Natural killer cell (primary cell): ENCODE measurements around the gene TBL1XR1. TPM values are rescaled to one million over a fixed set of nuclear protein-coding genes. Genes with fewer than 3 reads are reported as not detected.

Experiments used
- ATAC-seq, 3 donors: fragments of 150-1000 bp in 2 of 3; fragments of 200-7000 bp in 1 of 3; cut with Tn5 transposase; 1 replicate in 1 of 3; 2 replicates in 2 of 3; pipeline ENCODE4 v1.10.0; 2021; ENCODE audit warnings: mild to moderate bottlenecking in 2 of 3, moderate library complexity in 2 of 3
- DNase-seq, 2 donors: peaks; one replicate each; pipeline versions ENCODE4 v3.0.0 to v3.0.0-alpha.2; 2013 to 2021; ENCODE audit warnings: mixed read lengths in 1 of 2
- H3K27ac ChIP-seq: one replicate; pipeline ENCODE4 v1.5.1; 2013; ENCODE audit warnings: mild to moderate bottlenecking, low read length
- H3K27me3 ChIP-seq: one replicate; pipeline ENCODE4 v1.6.1; 2013; ENCODE audit warnings: low read length; ENCODE audit not compliant: control insufficient read depth, insufficient read depth
- H3K36me3 ChIP-seq: one replicate; pipeline ENCODE4 v1.6.1; 2013; ENCODE audit warnings: low read length; ENCODE audit not compliant: control insufficient read depth, insufficient read depth
- H3K4me1 ChIP-seq: one replicate; pipeline ENCODE4 v1.6.1; 2013; ENCODE audit warnings: low read length; ENCODE audit not compliant: control insufficient read depth, insufficient read depth
- H3K4me3 ChIP-seq: one replicate; pipeline ENCODE4 v1.5.1; 2013; ENCODE audit warnings: low read length
- H3K9me3 ChIP-seq: one replicate; pipeline ENCODE4 v1.6.1; 2013; ENCODE audit warnings: low read length; ENCODE audit not compliant: control insufficient read depth, insufficient read depth
- H3K27ac Mint-ChIP-seq, 2 donors: one replicate each; pipeline ENCODE4 v1.8.0; 2022; ENCODE audit warnings: mild to moderate bottlenecking in 2 of 2, mixed read lengths in 2 of 2, moderate library complexity in 1 of 2
- H3K27me3 Mint-ChIP-seq, 2 donors: one replicate each; pipeline ENCODE4 v1.8.0; 2022; ENCODE audit warnings: low read depth in 2 of 2, mixed read lengths in 2 of 2
- H3K36me3 Mint-ChIP-seq: one replicate; pipeline ENCODE4 v1.8.0; 2022; ENCODE audit warnings: mixed read lengths
- H3K4me1 Mint-ChIP-seq, 2 donors: one replicate each; pipeline ENCODE4 v1.8.0; 2022; ENCODE audit warnings: mixed read lengths in 2 of 2
- H3K4me3 Mint-ChIP-seq: one replicate; pipeline ENCODE4 v1.8.0; 2022; ENCODE audit warnings: mild to moderate bottlenecking, moderate library complexity, mixed read lengths
- H3K9me3 Mint-ChIP-seq, 2 donors: one replicate each; pipeline ENCODE4 v1.8.0; 2022; ENCODE audit warnings: mixed read lengths in 2 of 2
- WGBS: methylation state at CpG from one replicate; pipeline ENCODE4 v1.1.7; 2013; ENCODE audit warnings: missing lambda C conversion rate; ENCODE audit not compliant: insufficient coverage; 5-methylcytosine and 5-hydroxymethylcytosine counted together
- intact Hi-C: fragments of 100-400 bp; cut with micrococcal nuclease; formaldehyde crosslinking; loops from one replicate; pipeline ENCODE4 v1.14.2; 2022
- total RNA-seq, 4 donors: library from RNA; stranded (reverse); fragments of 120-200 nt in 1 of 4; gene quantifications; one replicate each; pipeline versions ENCODE4 v1.2.3 to v1.2.4, GENCODE V29; 2013 to 2022
- TF ChIP-seq, protein P1 (sequence below): fragments of 200-600 bp; IDR thresholded peaks from one replicate; pipeline ENCODE4 v1.8.0; 2022; ENCODE audit warnings: antibody characterized with exemption

The TBL1XR1 gene
- total RNA-seq, 3 donors from 2014 or later (not counting 1 experiment from before 2014, with no cell fraction given), result 74.6 to 118 (median 81.7) TPM

DNA sequence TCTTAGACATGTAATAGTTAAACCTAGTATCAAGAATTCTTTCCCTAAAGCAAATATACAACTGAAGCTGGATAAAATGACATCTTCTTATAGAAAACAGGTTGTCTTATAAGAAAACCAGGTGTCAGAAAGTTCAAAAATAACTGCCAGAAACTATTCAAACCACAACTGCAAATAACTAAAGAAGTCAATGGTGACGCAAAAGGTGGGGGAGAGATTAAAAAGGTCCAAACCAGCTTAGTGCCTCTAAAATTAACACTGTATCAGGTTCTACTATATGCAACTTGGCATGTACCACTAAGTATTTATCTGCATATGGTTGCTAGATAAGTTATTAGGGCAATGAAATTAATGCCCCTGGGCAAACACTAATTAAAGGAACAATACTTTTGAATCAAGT is 136.8 kb downstream of the TBL1XR1 start:
- Histone ChIP-seq H3K27me3 (no peaks in the 10 kb centered on the region), H3K4me3 (no peak overlapping the region), H3K9me3 (no peaks in the 10 kb centered on the region), H3K36me3 (no peaks in the 10 kb centered on the region), H3K4me1 (no peaks in the 10 kb centered on the region), H3K27ac (no peak overlapping the region)
- Mint-ChIP-seq H3K4me3 (no peak overlapping the region), H3K27ac (no peak overlapping the region), H3K4me1 (peaks cover 13 to 22% of the 10 kb centered on the region in 2 donors), H3K27me3 (no peaks in the 10 kb centered on the region), H3K9me3 (no peaks in the 10 kb centered on the region), H3K36me3 (no peaks in the 10 kb centered on the region)
- ATAC-seq (no peak), DNase-seq (peak in 1 of 2 donors; percentile 12)
- WGBS, result 67% methylated on average over 1 of the region's 1 CpG
- intact Hi-C loops, result no loop called here
- TF ChIP-seq, protein P1, sequence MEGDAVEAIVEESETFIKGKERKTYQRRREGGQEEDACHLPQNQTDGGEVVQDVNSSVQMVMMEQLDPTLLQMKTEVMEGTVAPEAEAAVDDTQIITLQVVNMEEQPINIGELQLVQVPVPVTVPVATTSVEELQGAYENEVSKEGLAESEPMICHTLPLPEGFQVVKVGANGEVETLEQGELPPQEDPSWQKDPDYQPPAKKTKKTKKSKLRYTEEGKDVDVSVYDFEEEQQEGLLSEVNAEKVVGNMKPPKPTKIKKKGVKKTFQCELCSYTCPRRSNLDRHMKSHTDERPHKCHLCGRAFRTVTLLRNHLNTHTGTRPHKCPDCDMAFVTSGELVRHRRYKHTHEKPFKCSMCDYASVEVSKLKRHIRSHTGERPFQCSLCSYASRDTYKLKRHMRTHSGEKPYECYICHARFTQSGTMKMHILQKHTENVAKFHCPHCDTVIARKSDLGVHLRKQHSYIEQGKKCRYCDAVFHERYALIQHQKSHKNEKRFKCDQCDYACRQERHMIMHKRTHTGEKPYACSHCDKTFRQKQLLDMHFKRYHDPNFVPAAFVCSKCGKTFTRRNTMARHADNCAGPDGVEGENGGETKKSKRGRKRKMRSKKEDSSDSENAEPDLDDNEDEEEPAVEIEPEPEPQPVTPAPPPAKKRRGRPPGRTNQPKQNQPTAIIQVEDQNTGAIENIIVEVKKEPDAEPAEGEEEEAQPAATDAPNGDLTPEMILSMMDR, result no peak

DNA sequence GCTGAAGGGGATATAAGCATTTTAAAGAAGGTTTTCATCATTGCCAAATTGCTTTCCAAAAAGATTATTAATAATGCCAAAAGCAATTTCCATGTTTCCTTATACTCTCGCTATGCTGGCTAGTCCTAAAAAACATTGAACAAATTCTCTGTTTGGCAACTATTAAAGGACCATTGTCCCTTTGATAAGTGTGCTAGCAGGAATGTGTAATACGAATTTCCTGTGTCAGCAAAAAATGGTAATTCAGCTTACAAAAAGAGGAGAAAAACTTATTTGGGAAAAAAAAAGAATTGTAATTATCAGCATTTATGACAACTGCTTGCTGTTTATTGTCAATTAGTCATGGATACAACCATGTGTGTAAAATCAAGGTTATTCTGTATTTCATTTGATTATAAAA is 138.6 kb downstream of the TBL1XR1 start:
- no peak overlapping the region for H3K27ac Mint-ChIP-seq

DNA sequence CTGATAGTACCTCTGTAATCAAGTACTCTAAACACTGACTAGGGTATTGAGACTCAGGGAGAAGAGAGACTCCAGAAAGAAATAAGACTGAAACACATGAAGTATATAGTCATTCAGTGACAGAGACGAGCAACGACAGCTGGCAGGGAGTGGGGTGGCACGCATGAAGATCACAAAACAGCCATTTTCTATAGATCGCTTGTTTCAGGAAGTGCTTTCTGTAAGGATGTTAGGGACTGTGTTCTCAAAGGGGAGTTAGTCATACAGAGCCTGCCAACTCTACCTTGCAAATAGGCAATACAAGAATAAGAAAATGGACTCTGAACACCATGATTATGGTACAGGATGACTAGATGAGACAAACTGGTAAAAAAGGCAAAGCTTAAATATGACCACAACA is 139.5 kb downstream of the TBL1XR1 start:
- peak in 1 of 2 donors; percentile 63 for DNase-seq
- Mint-ChIP-seq H3K9me3 (no peaks in the 10 kb centered on the region), H3K27me3 (no peaks in the 10 kb centered on the region), H3K4me3 (no peak overlapping the region), H3K36me3 (no peaks in the 10 kb centered on the region), H3K4me1 (peaks cover 0 to 15% of the 10 kb centered on the region in 2 donors), H3K27ac (no peak overlapping the region)
- TF ChIP-seq, protein P1, result no peak
- intact Hi-C loops, result loop anchor here (10.0 kb wide), 1 partner anchor 717 kb away; no protein-coding TSS in a partner anchor
- Histone ChIP-seq H3K4me3 (no peak overlapping the region), H3K36me3 (no peaks in the 10 kb centered on the region), H3K9me3 (no peaks in the 10 kb centered on the region), H3K27me3 (no peaks in the 10 kb centered on the region), H3K4me1 (no peaks in the 10 kb centered on the region), H3K27ac (no peak overlapping the region)
- ATAC-seq, result no peak
- WGBS, result 45% methylated on average over 4 of the region's 4 CpGs

More for the DNA sequence above, 138.6 kb downstream of the TBL1XR1 start:
- Mint-ChIP-seq H3K27me3 (no peaks in the 10 kb centered on the region), H3K9me3 (no peaks in the 10 kb centered on the region), H3K4me1 (peaks cover 5 to 22% of the 10 kb centered on the region in 2 donors), H3K36me3 (no peaks in the 10 kb centered on the region), H3K4me3 (no peak overlapping the region)
- Histone ChIP-seq H3K27me3 (no peaks in the 10 kb centered on the region), H3K4me1 (no peaks in the 10 kb centered on the region), H3K36me3 (no peaks in the 10 kb centered on the region), H3K4me3 (no peak overlapping the region), H3K9me3 (no peaks in the 10 kb centered on the region), H3K27ac (no peak overlapping the region)
- DNase-seq, result no peak
- intact Hi-C loops, result loop anchor here (10.0 kb wide), 1 partner anchor 716 kb away; no protein-coding TSS in a partner anchor
- 100% methylated on average over 1 of the region's 2 CpGs for WGBS
- TF ChIP-seq, protein P1, result no peak
- ATAC-seq, result no peak

DNA sequence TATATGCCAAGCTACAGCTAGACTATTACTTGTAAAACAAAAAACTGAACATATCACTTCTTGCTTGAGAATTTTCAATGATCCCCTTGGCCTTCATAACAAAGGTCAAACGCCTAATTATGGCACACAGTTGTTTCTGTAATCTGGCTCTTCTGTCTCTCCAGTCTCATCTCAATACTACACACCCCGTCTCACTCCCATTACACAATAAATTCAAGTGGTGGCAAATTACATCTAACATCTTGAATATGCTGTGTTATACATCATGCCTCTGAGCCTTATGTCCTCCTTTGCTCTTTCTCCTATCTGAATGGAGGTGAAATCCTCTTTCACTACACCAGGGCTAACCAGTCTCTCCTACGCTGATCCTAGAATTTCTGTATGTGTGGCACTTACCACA is 140.4 kb downstream of the TBL1XR1 start:
- H3K4me3 Mint-ChIP-seq, result no peak overlapping the region
- H3K9me3 ChIP-seq, result no peaks in the 10 kb centered on the region
- H3K4me1 ChIP-seq, result no peaks in the 10 kb centered on the region
- WGBS, result 93% methylated on average over 2 of the region's 3 CpGs
- H3K36me3 ChIP-seq, result peaks cover 3% of the 10 kb centered on the region
- no peaks in the 10 kb centered on the region for H3K27me3 Mint-ChIP-seq
- TF ChIP-seq, protein P1, result no peak
- no peak overlapping the region for H3K27ac Mint-ChIP-seq
- H3K27ac ChIP-seq, result no peak overlapping the region
- no peak for ATAC-seq
- peaks cover 0 to 12% of the 10 kb centered on the region in 2 donors for H3K4me1 Mint-ChIP-seq
- no peak overlapping the region for H3K4me3 ChIP-seq
- H3K9me3 Mint-ChIP-seq, result no peaks in the 10 kb centered on the region
- no peaks in the 10 kb centered on the region for H3K27me3 ChIP-seq
- H3K36me3 Mint-ChIP-seq, result no peaks in the 10 kb centered on the region
- DNase-seq, result no peak
- intact Hi-C loops, result loop anchor here (10.0 kb wide), 1 partner anchor 718 kb away; no protein-coding TSS in a partner anchor
